Fibroblast of lung (primary cell): ENCODE measurements around the gene PIK3AP1.

ENCODE experiments used
- EZH2 ChIP-seq: IDR thresholded peaks from 2 replicates; pipeline ENCODE4 v1.5.1; 2012; ENCODE audit warnings: low read length, control low read depth, mild to moderate bottlenecking; ENCODE audit errors: missing control alignments
- TF ChIP-seq, protein P1 (sequence below), 2 donors: IDR thresholded peaks in 1 of 2; conservative IDR thresholded peaks in 1 of 2; 1 replicate in 1 of 2; 2 replicates in 1 of 2; pipeline ENCODE4 v1.5.1; 2011 to 2012; ENCODE audit warnings: low read length in 2 of 2, control low read depth in 1 of 2, inconsistent platforms in 1 of 2, low read depth in 1 of 2, mild to moderate bottlenecking in 1 of 2

DNA sequence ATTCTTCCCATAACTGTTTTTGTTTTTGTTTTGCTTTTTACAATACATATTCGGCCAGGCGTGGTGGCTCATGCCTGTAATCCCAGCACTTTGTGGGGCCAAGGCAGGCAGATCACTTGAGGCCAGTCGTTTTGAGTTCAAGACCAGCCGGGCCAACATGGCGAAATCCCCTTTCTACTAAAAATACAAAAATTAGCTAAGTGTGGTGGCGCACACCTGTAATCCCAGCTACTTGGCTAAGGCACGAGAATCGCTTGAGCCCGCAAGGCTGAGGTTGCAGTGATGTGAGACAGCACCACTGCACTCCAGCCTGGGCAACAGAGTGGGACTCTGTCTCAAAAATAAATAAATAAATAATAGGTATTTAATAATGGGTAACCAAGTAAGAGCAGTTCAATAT is 135.8 kb downstream of the PIK3AP1 start:
- TF ChIP-seq, protein P1, sequence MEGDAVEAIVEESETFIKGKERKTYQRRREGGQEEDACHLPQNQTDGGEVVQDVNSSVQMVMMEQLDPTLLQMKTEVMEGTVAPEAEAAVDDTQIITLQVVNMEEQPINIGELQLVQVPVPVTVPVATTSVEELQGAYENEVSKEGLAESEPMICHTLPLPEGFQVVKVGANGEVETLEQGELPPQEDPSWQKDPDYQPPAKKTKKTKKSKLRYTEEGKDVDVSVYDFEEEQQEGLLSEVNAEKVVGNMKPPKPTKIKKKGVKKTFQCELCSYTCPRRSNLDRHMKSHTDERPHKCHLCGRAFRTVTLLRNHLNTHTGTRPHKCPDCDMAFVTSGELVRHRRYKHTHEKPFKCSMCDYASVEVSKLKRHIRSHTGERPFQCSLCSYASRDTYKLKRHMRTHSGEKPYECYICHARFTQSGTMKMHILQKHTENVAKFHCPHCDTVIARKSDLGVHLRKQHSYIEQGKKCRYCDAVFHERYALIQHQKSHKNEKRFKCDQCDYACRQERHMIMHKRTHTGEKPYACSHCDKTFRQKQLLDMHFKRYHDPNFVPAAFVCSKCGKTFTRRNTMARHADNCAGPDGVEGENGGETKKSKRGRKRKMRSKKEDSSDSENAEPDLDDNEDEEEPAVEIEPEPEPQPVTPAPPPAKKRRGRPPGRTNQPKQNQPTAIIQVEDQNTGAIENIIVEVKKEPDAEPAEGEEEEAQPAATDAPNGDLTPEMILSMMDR (conservative IDR thresholded peaks at IDR 0.05 in 1 of 2, IDR thresholded peaks at IDR 0.05 in 1 of 2; ENCODE audit: low read depth in 1 of 2, low read length in 2 of 2), result no peak
- no peak for TF ChIP-seq EZH2
